Measurements from ENCODE around the gene OR52J3.

DNA sequence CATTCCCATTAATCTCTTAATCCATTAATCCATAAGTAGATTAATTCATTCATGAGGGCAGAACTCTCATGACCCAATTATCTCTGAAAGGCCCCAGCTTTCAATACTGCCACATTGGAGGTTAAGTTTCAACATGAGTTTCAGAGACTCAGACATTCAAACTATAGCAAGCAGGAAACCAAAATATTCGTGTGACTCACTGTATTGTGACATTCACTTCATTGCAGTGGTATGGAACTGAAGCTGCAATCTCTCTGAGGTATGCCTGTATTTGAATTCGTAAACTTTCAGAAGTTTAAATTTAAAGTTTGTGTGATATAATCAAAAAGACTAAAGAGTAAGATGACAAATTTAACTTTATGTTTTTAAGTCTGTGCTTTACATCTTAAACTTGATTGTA lies 2.9 kb upstream of the OR52J3 start:
- TF ChIP-seq, protein P1, sequence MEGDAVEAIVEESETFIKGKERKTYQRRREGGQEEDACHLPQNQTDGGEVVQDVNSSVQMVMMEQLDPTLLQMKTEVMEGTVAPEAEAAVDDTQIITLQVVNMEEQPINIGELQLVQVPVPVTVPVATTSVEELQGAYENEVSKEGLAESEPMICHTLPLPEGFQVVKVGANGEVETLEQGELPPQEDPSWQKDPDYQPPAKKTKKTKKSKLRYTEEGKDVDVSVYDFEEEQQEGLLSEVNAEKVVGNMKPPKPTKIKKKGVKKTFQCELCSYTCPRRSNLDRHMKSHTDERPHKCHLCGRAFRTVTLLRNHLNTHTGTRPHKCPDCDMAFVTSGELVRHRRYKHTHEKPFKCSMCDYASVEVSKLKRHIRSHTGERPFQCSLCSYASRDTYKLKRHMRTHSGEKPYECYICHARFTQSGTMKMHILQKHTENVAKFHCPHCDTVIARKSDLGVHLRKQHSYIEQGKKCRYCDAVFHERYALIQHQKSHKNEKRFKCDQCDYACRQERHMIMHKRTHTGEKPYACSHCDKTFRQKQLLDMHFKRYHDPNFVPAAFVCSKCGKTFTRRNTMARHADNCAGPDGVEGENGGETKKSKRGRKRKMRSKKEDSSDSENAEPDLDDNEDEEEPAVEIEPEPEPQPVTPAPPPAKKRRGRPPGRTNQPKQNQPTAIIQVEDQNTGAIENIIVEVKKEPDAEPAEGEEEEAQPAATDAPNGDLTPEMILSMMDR (IDR thresholded peaks at IDR 0.05 in 2 of 3, conservative IDR thresholded peaks at IDR 0.05 in 1 of 3; ENCODE audit: control insufficient read depth in 2 of 3, extremely low read depth in 1 of 3, insufficient read depth in 1 of 3, low read depth in 3 of 3, low read length in 3 of 3), result no peak
- TF ChIP-seq POLR2A (IDR thresholded peaks at IDR 0.05; ENCODE audit: low read depth, low read length) (no peak), SIX5 (IDR thresholded peaks at IDR 0.05; ENCODE audit: low read depth, low read length, severe bottlenecking) (no peak), TAF1 (IDR thresholded peaks at IDR 0.05; ENCODE audit: borderline replicate concordance, low read depth, low read length) (no peak), BRCA1 (IDR thresholded peaks at IDR 0.05; ENCODE audit: low read depth, low read length) (no peak), SPI1 (IDR thresholded peaks at IDR 0.05; ENCODE audit: borderline replicate concordance, insufficient read depth, low read depth, low read length) (no peak), FOXM1 (IDR thresholded peaks at IDR 0.05; ENCODE audit: low read depth, low read length) (no peak)
- TF ChIP-seq, protein P2, sequence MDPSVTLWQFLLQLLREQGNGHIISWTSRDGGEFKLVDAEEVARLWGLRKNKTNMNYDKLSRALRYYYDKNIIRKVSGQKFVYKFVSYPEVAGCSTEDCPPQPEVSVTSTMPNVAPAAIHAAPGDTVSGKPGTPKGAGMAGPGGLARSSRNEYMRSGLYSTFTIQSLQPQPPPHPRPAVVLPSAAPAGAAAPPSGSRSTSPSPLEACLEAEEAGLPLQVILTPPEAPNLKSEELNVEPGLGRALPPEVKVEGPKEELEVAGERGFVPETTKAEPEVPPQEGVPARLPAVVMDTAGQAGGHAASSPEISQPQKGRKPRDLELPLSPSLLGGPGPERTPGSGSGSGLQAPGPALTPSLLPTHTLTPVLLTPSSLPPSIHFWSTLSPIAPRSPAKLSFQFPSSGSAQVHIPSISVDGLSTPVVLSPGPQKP (IDR thresholded peaks at IDR 0.05; ENCODE audit: low read depth, low read length), result no peak
